GM23338 (cell line): ENCODE results near the gene ARHGAP42. TPM values are rescaled to one million over a fixed set of nuclear protein-coding genes. Genes with fewer than 3 reads are reported as not detected.

Experiments
- ATAC-seq: fragments of 200-7000 bp; cut with Tn5 transposase; 3 replicates; pipeline ENCODE4 v1.9.1; 2020
- DNase-seq: peaks from one replicate; pipeline ENCODE4 v3.0.0-alpha.2; 2015; ENCODE audit warnings: low spot score
- H2AFZ ChIP-seq: fragments of 200-600 bp; sonication (generic); 2 replicates; pipeline ENCODE4 v1.8.0; 2016; ENCODE audit warnings: antibody characterized with exemption, mild to moderate bottlenecking, moderate library complexity
- H3F3A ChIP-seq: fragments of 200-600 bp; sonication (generic); replicated peaks from 2 replicates; pipeline ENCODE4 v1.8.0; 2017; ENCODE audit warnings: antibody characterized with exemption, mixed run types, low read depth
- H3K27ac ChIP-seq: fragments of 200-600 bp; sonication (generic); 2 replicates; pipeline ENCODE4 v1.6.1; 2016; ENCODE audit warnings: low read depth
- H3K27me3 ChIP-seq: fragments of 200-600 bp; sonication (generic); 2 replicates; pipeline ENCODE4 v1.8.0; 2016; ENCODE audit warnings: mild to moderate bottlenecking, mixed run types, moderate library complexity; ENCODE audit not compliant: insufficient read depth
- H3K36me3 ChIP-seq: fragments of 200-600 bp; sonication (generic); 2 replicates; pipeline ENCODE4 v1.8.0; 2016; ENCODE audit warnings: mild to moderate bottlenecking; ENCODE audit not compliant: insufficient read depth
- H3K4me1 ChIP-seq: fragments of 200-600 bp; sonication (generic); 2 replicates; pipeline ENCODE4 v1.8.0; 2016; ENCODE audit warnings: mild to moderate bottlenecking, moderate library complexity; ENCODE audit not compliant: insufficient read depth
- H3K4me2 ChIP-seq: fragments of 200-600 bp; sonication (generic); 2 replicates; pipeline ENCODE4 v1.7.1; 2017; ENCODE audit warnings: mixed run types
- H3K4me3 ChIP-seq: fragments of 200-600 bp; sonication (generic); 2 replicates; pipeline ENCODE4 v1.6.1; 2016; ENCODE audit warnings: mixed run types
- H3K79me2 ChIP-seq: fragments of 200-600 bp; sonication (generic); replicated peaks from 2 replicates; pipeline ENCODE4 v1.8.0; 2017; ENCODE audit warnings: mild to moderate bottlenecking; ENCODE audit not compliant: insufficient read depth
- H3K9me2 ChIP-seq: fragments of 200-600 bp; sonication (generic); 2 replicates; pipeline ENCODE4 v1.8.0; 2017; ENCODE audit not compliant: insufficient read depth
- H4K20me1 ChIP-seq: fragments of 200-600 bp; sonication (generic); replicated peaks from 2 replicates; pipeline ENCODE4 v1.8.0; 2017; ENCODE audit warnings: mild to moderate bottlenecking; ENCODE audit not compliant: insufficient read depth
- H3K27ac Mint-ChIP-seq: 2 replicates; pipeline ENCODE4 v1.8.0; 2020; ENCODE audit warnings: inconsistent platforms, mild to moderate bottlenecking, moderate library complexity, mixed read lengths
- H3K27me3 Mint-ChIP-seq: 3 replicates; pipeline ENCODE4 v1.8.0; 2022; ENCODE audit warnings: low read depth, mild to moderate bottlenecking, moderate library complexity, mixed read lengths, inconsistent platforms; ENCODE audit not compliant: insufficient read depth, poor library complexity
- H3K36me3 Mint-ChIP-seq: 3 replicates; pipeline ENCODE4 v1.8.0; 2021; ENCODE audit warnings: low read depth, mild to moderate bottlenecking, inconsistent platforms, moderate library complexity, mixed read lengths
- H3K4me1 Mint-ChIP-seq: 3 replicates; pipeline ENCODE4 v1.8.0; 2020; ENCODE audit warnings: mild to moderate bottlenecking, inconsistent platforms, mixed read lengths
- H3K4me3 Mint-ChIP-seq: 3 replicates; pipeline ENCODE4 v1.8.0; 2021; ENCODE audit warnings: moderate library complexity, mild to moderate bottlenecking, inconsistent platforms, mixed read lengths
- H3K9me3 Mint-ChIP-seq: 3 replicates; pipeline ENCODE4 v1.8.0; 2020; ENCODE audit warnings: moderate library complexity, mild to moderate bottlenecking, inconsistent platforms, mixed read lengths
- CREB1 ChIP-seq: fragments of 250-450 bp; sonication (Bioruptor Pico); IDR thresholded peaks from 2 replicates; pipeline ENCODE4 v1.5.0; 2020; ENCODE audit warnings: low read depth, mild to moderate bottlenecking, moderate library complexity
- CTCF ChIP-seq, 2 experiments: fragments of 200-600 bp in 1 of 2; sonication (generic) in 1 of 2; conservative IDR thresholded peaks; 2 replicates each; pipeline versions ENCODE4 v1.5.1 to v1.6.1; 2016 to 2017; ENCODE audit warnings: antibody characterized with exemption in 2 of 2, low read depth in 2 of 2, mild to moderate bottlenecking in 2 of 2, moderate library complexity in 1 of 2
- ETS1 ChIP-seq: IDR thresholded peaks from 2 replicates; pipeline ENCODE4 v1.6.1; 2016; ENCODE audit warnings: antibody characterized with exemption
- EZH2phosphoT487 ChIP-seq: fragments of 200-600 bp; sonication (generic); IDR thresholded peaks from one replicate; pipeline ENCODE4 v1.8.1; 2018; ENCODE audit warnings: antibody characterized with exemption; ENCODE audit not compliant: unreplicated experiment
- JUNB ChIP-seq: IDR thresholded peaks from one replicate; pipeline ENCODE4 v1.6.1; 2016; ENCODE audit warnings: antibody characterized with exemption; ENCODE audit not compliant: unreplicated experiment
- POLR2AphosphoS5 ChIP-seq: IDR thresholded peaks from 2 replicates; pipeline ENCODE4 v1.6.1; 2016; ENCODE audit warnings: antibody characterized with exemption, low read depth
- ZNF114 ChIP-seq: fragments of 250-450 bp; sonication (Bioruptor Pico); IDR thresholded peaks from 2 replicates; pipeline ENCODE4 v1.5.0; 2020; ENCODE audit warnings: mild to moderate bottlenecking, moderate library complexity
- ZNF462 ChIP-seq: fragments of 250-450 bp; sonication (Bioruptor Pico); IDR thresholded peaks from 2 replicates; pipeline ENCODE4 v1.5.0; 2020; ENCODE audit warnings: mild to moderate bottlenecking, moderate library complexity
- polyA plus RNA-seq: library from polyadenylated mRNA; unstranded; fragments of >200 nt; fragmentation: Nextera tagmentation; extraction: Ambion mirVana; gene quantifications from 2 replicates; pipeline ENCODE4 v1.2.1, GENCODE V29; 2016
- total RNA-seq: library from RNA; depleted of rRNA; stranded (reverse); fragments of >200 nt; shearing (Covaris generic); gene quantifications from 2 replicates; pipeline ENCODE4 v1.2.3, GENCODE V29; 2014

ARHGAP42 gene
- total and polyA plus RNA-seq, 2 experiments from 2014 or later, result 23.7 to 35.7 TPM

GRCh38 chr11:100965346-100965745, 278.3 kb downstream of the ARHGAP42 start:
- no peak overlapping the region for H3K4me3 Mint-ChIP-seq

GRCh38 chr11:100966366-100966765, 279.3 kb downstream of the ARHGAP42 start:
- Histone ChIP-seq H3K4me1 (peaks cover 7% of the 10 kb centered on the region; the same call in 1 of the 2 replicates), H3K4me3 (no peak overlapping the region), H2AFZ (no peak overlapping the region), H4K20me1 (no peaks in the 10 kb centered on the region), H3K27ac (no peak overlapping the region), H3F3A (no peaks in the 10 kb centered on the region), H3K27me3 (no peaks in the 10 kb centered on the region), H3K9me2 (no peaks in the 10 kb centered on the region), H3K36me3 (no peaks in the 10 kb centered on the region), H3K4me2 (no peak overlapping the region), H3K79me2 (no peaks in the 10 kb centered on the region)
- peaks cover 2% of the 10 kb centered on the region; the same call in 1 of the 3 replicates for H3K4me1 Mint-ChIP-seq
- no peak overlapping the region for H3K4me3 Mint-ChIP-seq
- H3K36me3 Mint-ChIP-seq, result peaks cover 52% of the 10 kb centered on the region
- H3K27me3 Mint-ChIP-seq, result no peaks in the 10 kb centered on the region
- H3K27ac Mint-ChIP-seq, result no peak overlapping the region
- ATAC-seq (no peak), DNase-seq (no peak)
- H3K9me3 Mint-ChIP-seq, result peaks cover 12% of the 10 kb centered on the region; the same call in 2 of the 3 replicates
- TF ChIP-seq ZNF114 (CRISPR knock-in tag) (no peak), CTCF (conservative IDR thresholded peaks at IDR 0.05; ENCODE audit: low read depth in 2 of 2) (no peak), ZNF462 (CRISPR knock-in tag) (no peak)

More at GRCh38 chr11:100965346-100965745, 278.3 kb downstream of the ARHGAP42 start:
- Mint-ChIP-seq H3K9me3 (peaks cover 12% of the 10 kb centered on the region; the same call in 2 of the 3 replicates), H3K27ac (no peak overlapping the region), H3K4me1 (no peaks in the 10 kb centered on the region), H3K36me3 (peaks cover 52% of the 10 kb centered on the region), H3K27me3 (no peaks in the 10 kb centered on the region)
- DNase-seq (no peak), ATAC-seq (no peak)
- H3K36me3 ChIP-seq, result no peaks in the 10 kb centered on the region
- peaks cover 4% of the 10 kb centered on the region; the same call in 1 of the 2 replicates for H3K4me1 ChIP-seq
- TF ChIP-seq EZH2phosphoT487 (no peak), POLR2AphosphoS5 (no peak), CTCF (conservative IDR thresholded peaks at IDR 0.05; ENCODE audit: low read depth in 2 of 2) (no peak), CREB1 (CRISPR knock-in tag) (no peak), JUNB (no peak), ETS1 (no peak)
- H3K4me3 ChIP-seq, result no peak overlapping the region
- H2AFZ ChIP-seq, result no peak overlapping the region
- H3K27me3 ChIP-seq, result no peaks in the 10 kb centered on the region
- no peaks in the 10 kb centered on the region for H3K79me2 ChIP-seq
- no peaks in the 10 kb centered on the region for H4K20me1 ChIP-seq
- no peaks in the 10 kb centered on the region for H3F3A ChIP-seq
- no peak overlapping the region for H3K4me2 ChIP-seq
- no peak overlapping the region for H3K27ac ChIP-seq
- H3K9me2 ChIP-seq, result no peaks in the 10 kb centered on the region
